ENCODE data around the gene SLC7A10. TPM values are rescaled to one million over a fixed set of nuclear protein-coding genes. Genes with fewer than 3 reads are reported as not detected.
A peak's percentile ranks its signal among the peaks of the same experiment; 100 is the strongest.

The SLC7A10 gene
- total RNA-seq, 2 donors from 2014 or later: not detected

DNA sequence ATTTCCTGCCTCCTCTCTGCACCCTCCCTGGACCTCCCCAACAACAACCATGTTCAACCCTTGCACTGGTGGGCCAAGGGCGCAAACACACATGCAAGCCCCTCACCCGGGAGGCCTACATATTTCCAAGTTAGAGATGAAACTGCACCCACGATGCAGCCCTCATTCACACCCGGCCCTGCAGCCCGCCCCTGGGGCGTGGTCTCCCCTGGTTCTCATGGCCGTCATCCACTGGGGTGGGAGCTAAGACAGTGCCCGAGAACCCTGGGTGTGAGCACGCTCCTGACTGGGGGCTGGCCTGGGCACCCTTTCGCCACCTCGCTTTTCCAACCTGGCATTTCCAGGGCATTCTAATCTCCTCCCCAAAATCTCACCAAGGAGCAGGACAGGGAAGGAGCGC, 7.0 kb upstream of the SLC7A10 start:
- H3K27me3 ChIP-seq: peaks cover 2% of the 10 kb centered on the region
- H3K27ac ChIP-seq: no peak overlapping the region
- no peaks in the 10 kb centered on the region for H3K4me1 ChIP-seq
- TF ChIP-seq CTCF (IDR thresholded peaks at IDR 0.05): no peak
- no peak overlapping the region for H3K4me3 ChIP-seq
- no peaks in the 10 kb centered on the region for H3K36me3 ChIP-seq
- DNase-seq: no peak
- H3K9ac ChIP-seq (ENCODE audit: low read depth in 2 of 2, low read length in 2 of 2): no peak overlapping the region
- no peaks in the 10 kb centered on the region for H3K9me3 ChIP-seq
- intact Hi-C loops (cut with DNase I): no loop called here

DNA sequence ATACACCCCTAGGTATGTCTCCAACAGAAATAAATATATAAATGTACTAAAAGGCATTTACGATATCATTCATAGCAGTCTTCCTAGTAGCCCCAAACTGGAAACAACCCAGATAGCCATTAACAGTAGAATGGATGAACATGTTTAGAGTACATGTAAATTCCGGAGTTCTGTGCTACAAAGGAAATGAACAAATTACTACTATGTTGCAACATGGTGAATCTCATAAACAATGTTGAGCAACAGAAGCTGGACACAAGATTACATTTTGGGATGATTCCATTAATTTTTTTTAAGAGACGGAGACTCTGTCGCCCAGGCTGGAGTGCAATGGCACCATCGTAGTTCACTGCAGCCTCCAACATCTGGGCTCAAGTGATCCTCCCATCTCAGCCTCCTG, 5.9 kb upstream of the SLC7A10 start:
- H3K4me3 ChIP-seq: no peak overlapping the region
- peaks cover 2% of the 10 kb centered on the region for H3K4me1 ChIP-seq
- TF ChIP-seq CTCF (IDR thresholded peaks at IDR 0.05): no peak
- intact Hi-C loops (cut with DNase I): no loop called here
- no peak overlapping the region for H3K9ac ChIP-seq (ENCODE audit: low read depth in 2 of 2, low read length in 2 of 2)
- no peak for DNase-seq
- no peaks in the 10 kb centered on the region for H3K9me3 ChIP-seq
- peaks cover 13% of the 10 kb centered on the region for H3K27me3 ChIP-seq
- H3K36me3 ChIP-seq: no peaks in the 10 kb centered on the region
- H3K27ac ChIP-seq: no peak overlapping the region

GRCh38 chr19:33229962-33230361, 4.3 kb upstream of the SLC7A10 start:
- no peak overlapping the region for H3K27ac ChIP-seq
- no peaks in the 10 kb centered on the region for H3K9me3 ChIP-seq
- intact Hi-C loops (cut with DNase I): no loop called here
- no peak overlapping the region for H3K4me3 ChIP-seq
- no peak for TF ChIP-seq CTCF (IDR thresholded peaks at IDR 0.05)
- peaks cover 4% of the 10 kb centered on the region for H3K4me1 ChIP-seq
- no peak overlapping the region for H3K9ac ChIP-seq (ENCODE audit: low read depth in 2 of 2, low read length in 2 of 2)
- no peak for DNase-seq
- H3K27me3 ChIP-seq: peaks cover 27% of the 10 kb centered on the region
- H3K36me3 ChIP-seq: no peaks in the 10 kb centered on the region

DNA sequence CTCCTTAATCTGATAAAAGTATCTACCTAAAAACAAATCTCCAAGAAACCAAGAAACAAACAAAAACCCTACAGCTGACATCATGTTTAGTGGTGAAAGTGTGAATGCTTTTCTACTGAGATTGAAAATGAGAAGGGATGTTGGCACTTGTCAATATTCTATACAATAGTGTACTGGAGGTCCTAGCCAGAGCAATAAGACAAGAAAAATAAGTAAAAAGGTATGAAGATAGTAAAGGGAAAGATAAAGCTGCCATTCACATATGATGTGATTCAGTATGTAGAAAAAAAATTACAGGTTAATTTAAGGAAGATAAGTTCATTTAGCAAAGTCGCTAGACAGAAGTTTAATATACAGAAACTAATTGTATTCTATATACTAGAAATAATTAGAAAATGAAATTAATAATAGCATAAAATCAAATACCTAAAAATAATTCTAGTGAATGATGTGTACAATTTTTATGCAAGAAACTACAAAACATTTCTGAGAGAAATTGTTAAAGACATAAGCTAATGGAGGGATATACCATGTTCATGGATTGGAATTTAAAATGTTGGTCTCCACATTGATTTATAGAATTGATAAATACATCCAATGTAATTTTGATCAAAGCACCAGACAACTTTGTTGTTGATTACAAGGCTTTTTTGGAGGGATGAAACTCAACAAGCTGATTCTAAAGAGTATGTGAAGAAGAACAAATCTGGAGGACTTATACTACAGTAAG, 2.4 kb upstream of the SLC7A10 start:
- no peak for DNase-seq
- no peaks in the 10 kb centered on the region for H3K36me3 ChIP-seq
- peaks cover 37% of the 10 kb centered on the region for H3K27me3 ChIP-seq
- no peak overlapping the region for H3K27ac ChIP-seq
- no peaks in the 10 kb centered on the region for H3K9me3 ChIP-seq
- peaks cover 4% of the 10 kb centered on the region for H3K4me1 ChIP-seq
- no peak overlapping the region for H3K4me3 ChIP-seq
- no peak overlapping the region for H3K9ac ChIP-seq (ENCODE audit: low read depth in 2 of 2, low read length in 2 of 2)
- TF ChIP-seq CTCF (IDR thresholded peaks at IDR 0.05): no peak
- intact Hi-C loops (cut with DNase I): no loop called here

DNA sequence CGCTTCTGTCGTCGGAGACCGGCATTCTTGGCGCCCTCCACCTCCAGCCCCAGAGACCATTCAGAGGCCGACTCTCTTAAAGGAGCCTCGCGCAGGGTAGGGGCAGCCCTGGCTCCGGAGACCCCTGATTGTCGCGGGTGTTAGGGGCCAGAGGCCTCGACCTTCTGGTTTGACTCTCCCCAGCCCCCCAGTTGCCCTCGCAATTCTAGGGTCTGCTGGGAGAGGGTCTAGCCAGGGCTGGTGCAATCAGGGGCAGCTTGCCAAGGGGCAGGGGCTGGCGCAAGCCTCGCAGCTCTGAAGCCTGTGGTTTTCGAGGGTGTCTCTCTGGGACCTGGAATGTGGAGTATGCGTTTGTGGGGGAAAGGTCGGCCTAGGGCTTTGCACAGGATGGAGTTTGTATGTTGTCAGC, 1.6 kb upstream of the SLC7A10 start:
- no peaks in the 10 kb centered on the region for H3K36me3 ChIP-seq
- no peak overlapping the region for H3K9ac ChIP-seq (ENCODE audit: low read depth in 2 of 2, low read length in 2 of 2)
- intact Hi-C loops (cut with DNase I): no loop called here
- peaks cover 4% of the 10 kb centered on the region for H3K4me1 ChIP-seq
- peak overlapping the region; percentile 30 for H3K4me3 ChIP-seq
- peaks cover 37% of the 10 kb centered on the region for H3K27me3 ChIP-seq
- no peak for DNase-seq
- H3K27ac ChIP-seq: no peak overlapping the region
- no peaks in the 10 kb centered on the region for H3K9me3 ChIP-seq
- no peak for TF ChIP-seq CTCF (IDR thresholded peaks at IDR 0.05)
